ENCODE results near the gene MBOAT1.

The MBOAT1 gene

DNA sequence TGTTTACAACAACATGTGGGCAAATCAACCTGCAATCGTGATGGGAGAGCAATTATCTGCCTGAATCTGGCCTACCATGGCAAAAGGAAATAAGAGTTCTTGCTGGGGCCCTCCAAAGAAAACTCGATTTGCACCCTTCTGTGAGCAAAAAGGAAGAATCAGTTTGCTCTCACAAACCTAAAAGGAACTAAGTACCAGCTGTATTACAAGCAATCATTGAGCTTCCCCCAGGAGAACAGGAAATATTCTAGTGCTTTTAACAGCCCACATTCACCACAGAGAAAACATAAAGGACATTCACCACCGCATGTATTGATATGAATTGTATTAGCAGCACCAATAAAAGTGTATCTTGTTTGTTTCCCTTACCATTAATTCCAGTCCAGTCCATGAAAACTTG is 75.0 kb downstream of the MBOAT1 start:
- DNase-seq (ENCODE audit: low read depth in 3 of 3): no peak

DNA sequence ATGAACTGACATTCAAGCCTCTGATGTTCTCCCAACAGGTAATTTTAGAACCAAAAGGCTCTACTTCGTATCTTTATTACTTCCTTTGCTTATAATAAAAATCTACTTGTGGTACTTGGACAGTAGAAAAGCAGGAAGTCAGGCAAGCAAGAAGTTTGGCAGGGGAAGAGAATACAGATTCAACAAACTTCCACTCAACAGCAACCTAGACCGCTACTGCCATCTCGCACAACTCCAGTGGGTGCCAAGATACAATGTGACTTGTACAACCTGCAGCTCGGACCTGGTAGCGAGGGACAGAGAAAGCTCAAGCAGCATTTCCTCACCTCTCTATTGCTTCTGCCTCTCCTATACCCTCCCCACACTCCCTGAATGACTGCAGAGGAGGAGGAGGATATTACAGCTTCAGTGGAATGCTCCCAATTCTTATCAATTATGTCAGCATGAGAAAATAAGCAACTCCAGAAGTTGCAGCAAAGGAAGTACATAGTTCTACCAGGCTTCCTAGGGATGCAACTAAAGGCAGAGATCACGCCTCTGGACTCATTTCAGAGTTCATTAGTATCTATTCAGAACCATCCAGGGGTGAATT is 76.5 kb downstream of the MBOAT1 start:
- DNase-seq (ENCODE audit: low read depth in 3 of 3): no peak

DNA sequence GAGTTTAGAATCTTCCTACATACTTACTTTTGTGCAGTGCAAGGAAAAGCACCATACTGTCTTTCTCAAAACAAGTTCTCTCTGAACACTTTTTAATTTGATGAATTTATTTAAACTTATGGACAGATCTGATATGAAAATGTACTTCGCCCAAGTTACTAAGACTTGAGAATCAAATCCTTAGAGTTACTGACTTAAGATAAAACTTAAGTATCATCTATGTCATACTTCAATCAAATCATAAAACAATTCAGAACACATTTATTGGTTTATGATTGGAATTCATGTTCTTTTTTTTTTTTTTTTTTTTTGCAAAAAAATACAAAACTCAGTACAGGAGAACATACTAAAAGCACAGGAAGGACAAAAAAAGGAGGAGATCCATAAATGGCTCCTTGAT is 77.7 kb downstream of the MBOAT1 start:
- DNase-seq (ENCODE audit: low read depth in 3 of 3): no peak

DNA sequence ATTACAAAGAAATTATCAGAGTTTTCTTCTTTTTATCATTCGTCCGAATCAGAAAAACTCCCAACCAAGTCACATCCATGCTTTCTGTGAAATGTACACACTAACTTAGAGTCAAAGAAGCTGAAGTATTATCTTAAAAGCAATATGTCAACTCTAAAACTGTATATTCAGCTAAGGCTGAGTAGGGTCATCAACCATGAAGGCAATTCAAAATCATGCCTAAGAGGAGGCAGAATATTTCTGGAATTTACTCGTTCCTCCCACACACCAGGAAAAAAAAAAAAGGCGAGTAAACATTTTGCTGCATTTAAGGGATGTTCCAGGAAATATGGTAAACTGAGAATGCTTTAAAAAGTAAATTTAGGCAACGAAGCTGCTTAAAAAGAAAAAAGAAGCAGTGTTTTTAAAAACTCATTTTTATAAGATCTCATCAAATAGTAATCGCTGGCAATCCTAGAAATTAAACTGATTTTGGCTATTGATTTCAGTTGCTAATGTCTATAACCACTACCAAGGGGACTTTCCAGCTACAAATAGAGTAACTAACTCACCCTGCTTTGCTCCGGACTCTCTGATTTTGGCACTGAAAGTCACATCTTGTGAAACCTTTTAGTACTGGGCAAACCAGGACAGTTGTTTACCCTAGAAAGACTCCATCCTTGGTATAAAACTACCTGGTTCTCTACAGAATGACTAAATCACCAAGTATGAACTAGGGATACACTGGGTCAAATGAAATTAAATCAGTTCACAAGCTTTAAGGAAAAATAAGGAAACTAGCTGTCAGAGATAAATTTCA is 82.8 kb downstream of the MBOAT1 start:
- DNase-seq (ENCODE audit: low read depth in 3 of 3): no peak

DNA sequence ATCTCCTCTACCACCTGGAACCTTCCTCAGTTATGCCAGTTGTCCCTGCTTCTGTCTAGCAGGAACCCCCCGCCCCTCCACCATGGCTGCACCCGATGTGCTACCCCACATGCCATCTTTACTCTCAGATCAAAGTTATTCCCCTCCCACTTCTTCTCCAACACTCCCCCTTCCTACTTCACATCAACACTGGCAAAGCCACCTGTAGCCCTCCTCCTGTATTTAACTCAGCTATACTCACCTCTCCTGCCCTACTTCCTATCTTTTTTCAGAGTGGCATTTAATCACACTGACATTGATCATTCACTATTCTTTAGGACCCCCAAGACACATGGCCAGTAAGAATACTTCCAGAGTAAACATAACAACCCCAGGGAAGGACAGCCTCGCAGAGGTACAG is 84.3 kb downstream of the MBOAT1 start:
- no peak for DNase-seq (ENCODE audit: low read depth in 3 of 3)

DNA sequence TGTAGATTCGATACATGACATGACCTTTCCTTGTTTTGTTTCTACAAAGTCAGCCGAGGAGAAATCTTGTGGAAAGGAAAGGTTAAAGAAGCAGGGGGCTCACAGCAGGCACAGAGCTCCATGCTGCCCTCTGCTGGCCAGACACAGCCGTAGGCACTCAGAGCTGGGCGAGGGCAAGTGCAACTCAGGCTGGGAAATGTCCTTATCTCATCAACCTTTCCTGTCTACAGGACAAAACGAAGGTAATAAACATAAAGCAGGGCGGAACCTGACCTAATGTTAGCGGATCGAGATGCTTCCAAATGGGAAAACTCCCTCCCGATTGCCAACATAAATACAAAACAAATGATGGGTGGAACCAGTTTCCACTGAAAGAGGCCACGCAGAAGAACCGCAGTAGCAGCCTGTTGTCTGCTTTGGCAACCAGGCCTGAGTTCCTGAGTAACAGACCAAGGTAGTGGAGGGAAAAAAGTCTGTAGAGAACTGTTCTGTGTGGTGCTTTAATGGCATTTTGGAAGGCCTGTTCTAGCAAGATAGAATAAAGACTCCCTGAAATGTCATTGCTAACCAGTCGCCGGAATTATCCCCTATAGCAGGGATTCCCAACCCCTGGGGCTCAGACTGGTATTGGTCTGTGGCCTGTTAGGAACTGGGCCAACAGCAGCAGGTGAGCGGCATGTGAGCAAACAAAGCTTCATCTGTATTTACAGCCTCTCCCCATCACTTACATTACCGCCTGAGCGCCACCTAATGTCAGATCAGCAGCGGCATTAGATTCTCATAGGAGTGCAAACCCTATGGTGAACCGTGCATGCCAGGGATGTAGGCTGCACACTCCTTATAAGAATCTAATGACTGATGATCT is 85.2 kb downstream of the MBOAT1 start:
- peak; percentile 8 to 64 (median 33) for DNase-seq (ENCODE audit: low read depth in 3 of 3)

DNA sequence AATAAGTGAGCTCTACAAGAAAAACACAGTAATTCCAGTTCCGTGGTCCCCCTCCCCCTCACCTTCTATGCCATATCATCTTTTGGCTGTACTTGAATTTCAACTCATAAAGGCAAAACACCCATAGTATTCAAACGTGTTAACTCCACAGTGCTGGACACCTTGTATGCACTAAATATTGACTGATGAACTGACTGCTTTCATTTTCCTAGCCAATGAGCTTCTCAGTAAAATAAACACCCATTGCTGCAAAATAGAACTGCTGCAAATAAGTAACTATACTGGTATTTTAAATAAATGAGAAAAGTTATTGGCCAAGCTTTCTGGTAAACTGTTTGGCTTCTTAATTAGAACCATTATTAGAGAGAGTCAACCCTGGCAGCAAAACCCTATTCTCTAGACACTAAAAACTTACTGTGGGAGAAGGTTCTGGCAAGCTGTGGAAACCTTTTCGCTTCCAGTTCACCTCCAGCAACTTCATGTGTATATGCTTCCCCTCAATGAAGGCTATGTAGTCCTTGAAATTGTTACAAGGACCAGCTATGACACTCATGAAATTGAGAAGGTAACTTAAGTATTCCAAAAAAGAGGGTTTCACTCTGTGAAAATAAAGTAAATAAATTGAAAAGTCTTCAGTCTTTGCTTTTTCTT is 86.0 kb downstream of the MBOAT1 start:
- no peak for DNase-seq (ENCODE audit: low read depth in 3 of 3)

DNA sequence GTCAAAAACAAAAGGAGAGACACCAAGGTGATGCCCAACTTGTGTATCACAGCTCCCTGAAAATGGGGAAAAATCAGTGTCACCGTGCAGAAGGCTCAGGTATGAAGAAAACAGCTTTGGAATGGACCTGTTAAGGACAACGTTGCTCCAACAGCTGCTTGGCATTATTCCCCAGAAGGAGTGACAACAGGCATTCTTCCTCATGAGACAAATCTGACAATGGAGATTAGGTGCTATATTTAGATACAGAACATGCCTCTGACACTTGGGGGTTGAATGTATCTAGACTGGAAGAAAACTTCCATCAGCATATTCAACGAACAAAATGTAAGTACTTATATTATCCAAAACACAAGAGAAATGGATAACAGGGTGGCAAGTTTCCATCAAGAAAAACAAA is 87.7 kb downstream of the MBOAT1 start:
- no peak for DNase-seq (ENCODE audit: low read depth in 3 of 3)

DNA sequence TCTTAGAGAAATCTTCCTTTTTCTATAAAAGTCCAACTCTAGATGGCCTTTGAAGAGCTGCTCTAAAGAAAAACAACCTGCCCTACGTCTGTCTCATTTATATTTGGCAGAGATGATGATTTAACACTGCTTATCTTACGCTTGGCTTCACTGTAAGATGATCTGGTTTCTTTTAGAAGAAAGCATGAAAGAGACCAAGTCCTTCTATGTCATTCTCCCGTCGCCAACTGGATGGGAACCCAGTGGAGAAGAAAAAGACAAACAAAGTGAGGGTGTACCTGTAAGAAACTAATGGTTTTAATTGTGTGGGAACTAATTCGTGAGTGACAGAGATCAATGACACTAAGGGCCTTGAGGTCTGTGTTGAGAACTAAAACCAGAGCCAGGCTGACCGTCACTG is 92.8 kb downstream of the MBOAT1 start:
- no peak for DNase-seq (ENCODE audit: low read depth in 3 of 3)

DNA sequence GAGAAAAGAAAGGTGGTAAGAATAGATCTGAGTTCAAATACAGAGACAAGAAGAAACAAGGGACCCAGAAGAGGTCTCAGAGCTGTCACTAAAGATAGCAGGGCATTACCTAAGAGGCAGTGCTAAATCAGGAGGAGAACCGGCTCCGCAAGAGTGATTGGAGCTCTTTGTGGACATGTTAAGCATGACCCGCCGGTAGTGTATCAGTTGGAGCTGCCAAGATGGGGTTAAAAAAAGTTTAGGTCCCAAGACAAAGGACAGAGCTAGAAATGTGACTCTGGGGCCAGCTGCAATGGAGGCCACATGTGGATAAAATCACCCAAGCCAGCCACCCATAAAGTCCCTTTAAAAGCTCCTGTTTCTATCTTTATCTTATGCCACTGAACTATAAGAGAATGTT is 93.4 kb downstream of the MBOAT1 start:
- DNase-seq (ENCODE audit: low read depth in 3 of 3): no peak

DNA sequence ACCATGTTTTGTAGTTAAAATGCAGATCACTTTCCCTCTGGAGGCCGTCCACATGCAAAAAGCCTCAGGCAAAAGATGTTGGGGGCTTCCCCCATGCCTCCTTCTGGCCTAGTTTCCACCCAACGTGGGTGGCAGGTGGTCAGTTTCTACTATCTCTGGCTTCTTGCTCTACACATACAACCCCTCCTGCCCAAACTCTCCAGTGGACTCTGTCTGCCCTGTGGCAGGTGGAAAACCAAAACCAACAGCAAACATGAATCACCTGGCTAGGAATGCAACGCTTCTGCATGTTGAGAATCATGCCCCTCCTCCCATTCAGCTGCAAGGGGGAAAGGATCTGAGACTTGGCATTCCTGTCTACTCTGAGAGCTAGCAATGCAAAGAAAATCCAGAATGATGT is 94.8 kb downstream of the MBOAT1 start:
- DNase-seq (ENCODE audit: low read depth in 3 of 3): no peak

DNA sequence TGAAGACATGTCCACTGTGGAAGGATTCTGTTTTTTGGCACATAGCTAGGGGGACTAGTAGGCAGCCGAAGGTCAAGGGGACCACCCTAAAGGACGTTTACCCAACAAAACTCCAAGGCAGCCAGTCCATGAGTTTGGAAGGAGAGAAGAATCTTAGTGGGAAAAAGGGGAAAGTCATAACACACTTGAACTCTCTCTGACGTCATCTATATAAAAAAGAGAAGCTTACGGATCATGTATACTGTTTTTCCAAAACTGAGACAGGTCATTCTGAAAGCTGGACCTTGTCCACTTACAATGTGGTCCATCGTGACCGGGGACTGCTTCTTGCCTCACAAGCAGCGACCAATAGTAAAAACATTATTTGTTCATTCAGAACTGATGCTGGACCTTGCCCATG is 95.5 kb downstream of the MBOAT1 start:
- DNase-seq (ENCODE audit: low read depth in 3 of 3): no peak

DNA sequence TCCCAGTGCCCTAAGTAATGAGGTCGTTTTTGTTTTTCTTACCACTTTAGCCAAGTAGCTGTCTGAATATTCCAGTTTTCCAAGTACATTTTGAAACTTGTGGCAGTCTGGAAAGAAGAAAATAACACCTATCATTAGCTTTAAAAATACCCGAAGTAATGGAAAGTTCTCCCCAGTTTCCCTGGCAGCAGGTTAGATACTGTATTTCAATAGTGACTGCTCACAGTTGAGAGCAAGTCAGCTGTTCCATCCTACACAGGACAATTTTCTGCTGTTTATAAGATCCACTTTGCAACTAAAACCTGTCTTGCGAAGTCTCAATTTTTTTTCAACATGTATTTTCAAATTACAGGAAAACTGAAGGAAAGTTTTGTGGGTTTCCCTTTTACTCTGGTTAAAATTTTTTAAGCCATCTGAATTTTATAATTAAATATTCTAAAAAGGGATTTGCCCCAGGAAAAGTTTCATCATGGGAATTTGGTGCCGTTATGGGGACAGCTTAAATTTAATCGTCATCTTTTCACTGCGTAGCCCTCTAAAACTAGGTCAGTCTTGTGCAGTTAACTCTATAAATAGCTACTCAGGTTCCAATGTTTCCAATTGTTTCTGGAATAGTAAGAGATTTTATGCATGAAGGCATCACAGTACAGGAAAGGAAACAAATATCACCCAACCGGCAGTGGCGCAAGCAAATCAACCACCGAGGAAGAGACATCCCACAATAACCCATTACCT is 96.9 kb downstream of the MBOAT1 start:
- DNase-seq (ENCODE audit: low read depth in 3 of 3): no peak

DNA sequence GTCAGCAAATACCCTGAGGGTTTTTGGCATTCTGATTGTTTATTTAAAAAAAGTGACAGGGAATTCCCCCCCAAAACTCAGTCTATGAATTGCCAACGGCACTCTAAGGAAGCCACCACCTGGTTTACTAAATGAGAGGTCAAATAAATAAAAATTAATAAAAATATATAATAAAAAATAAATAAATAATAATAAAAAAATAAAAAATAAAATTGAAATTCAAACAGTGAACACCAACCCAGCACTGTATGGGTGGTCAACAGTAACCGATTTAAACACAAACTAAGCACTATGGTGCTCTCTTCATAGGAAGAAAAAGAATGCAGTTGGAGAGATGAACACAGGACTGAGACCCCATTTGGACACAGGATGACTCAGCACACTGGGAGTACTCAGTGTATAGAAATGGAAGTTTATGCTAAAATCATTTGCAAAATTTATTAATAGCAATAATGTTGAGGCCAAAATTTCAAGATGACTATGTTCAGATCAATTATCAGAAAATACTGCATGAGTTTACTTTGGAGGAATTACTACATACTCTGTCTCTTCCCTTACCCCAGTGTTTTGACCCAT is 98.5 kb downstream of the MBOAT1 start:
- DNase-seq (ENCODE audit: low read depth in 3 of 3): no peak

DNA sequence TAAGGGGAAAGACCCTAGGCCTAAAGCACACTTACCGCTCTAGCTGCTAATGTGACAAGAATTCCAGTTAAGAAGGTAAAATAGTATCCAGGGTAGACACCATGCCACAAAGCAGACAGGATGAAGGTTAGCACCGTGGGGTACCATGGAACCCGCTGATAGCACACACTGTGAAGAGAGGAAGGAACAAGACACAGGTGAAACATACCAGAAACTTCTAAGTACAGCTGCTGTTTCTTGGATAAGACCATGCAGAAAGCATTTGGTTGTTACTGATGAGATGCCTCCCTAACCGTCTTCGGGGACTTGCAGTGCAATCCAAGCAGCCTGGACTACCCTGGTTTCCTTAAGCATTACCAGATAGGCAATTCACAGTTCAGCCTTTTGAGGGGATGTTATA is 99.4 kb downstream of the MBOAT1 start:
- no peak for DNase-seq (ENCODE audit: low read depth in 3 of 3)

DNA sequence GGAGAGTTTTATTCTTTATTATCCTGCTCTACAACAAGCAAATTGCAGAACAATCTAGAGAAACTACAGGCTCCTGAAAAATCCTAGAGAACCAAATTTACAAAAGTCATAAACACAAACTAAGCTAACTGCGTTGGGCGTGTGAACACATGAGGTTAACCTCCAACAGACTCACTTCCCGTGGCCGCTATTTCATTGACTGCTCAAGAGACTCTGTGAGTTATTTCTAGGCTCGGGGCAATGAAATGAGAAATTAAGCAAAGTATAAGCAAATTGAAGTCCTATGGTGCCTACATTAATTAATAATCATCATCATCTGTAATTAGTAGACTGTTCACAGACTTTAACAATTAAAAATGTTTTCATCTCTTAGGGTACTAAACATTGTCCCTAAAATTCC is 100.0 kb downstream of the MBOAT1 start:
- DNase-seq (ENCODE audit: low read depth in 3 of 3): no peak

DNA sequence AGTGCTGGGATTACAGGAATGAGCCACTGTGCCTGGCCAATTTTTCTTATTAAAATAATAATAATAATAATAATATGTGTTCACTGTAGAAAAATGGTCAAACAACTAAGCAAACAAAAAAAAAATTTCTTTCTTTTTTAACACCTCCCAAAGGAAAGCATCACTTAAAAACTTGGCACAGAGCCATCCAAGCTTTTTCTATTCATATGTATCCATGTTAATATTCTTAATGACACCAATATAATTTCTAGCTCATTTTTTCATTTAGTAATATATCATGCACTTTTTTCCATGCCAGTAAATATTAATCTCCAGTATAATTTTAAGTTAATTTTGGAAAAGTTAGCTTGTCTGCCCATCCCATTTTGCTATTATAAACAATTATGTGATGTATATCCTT is 101.8 kb downstream of the MBOAT1 start:
- DNase-seq (ENCODE audit: low read depth in 3 of 3): no peak

DNA sequence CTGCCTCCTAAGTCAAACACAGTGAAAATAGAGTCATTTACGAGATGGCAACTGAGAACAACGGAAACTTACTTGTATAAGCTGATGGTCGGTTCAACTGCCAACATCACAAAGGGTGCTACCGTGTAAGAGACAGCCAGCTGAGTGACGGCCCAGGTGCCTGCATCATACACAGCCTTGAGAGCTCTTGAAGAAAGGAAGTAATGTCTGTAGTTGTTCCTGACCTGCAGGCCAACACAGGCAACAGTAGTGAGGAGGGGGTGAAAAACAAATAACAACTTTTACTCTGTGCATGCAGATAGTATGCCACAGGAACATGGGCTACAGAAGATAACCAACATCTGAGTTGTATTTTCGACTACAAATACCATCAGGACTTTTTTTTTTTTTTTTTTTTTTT is 102.7 kb downstream of the MBOAT1 start:
- DNase-seq (ENCODE audit: low read depth in 3 of 3): no peak

DNA sequence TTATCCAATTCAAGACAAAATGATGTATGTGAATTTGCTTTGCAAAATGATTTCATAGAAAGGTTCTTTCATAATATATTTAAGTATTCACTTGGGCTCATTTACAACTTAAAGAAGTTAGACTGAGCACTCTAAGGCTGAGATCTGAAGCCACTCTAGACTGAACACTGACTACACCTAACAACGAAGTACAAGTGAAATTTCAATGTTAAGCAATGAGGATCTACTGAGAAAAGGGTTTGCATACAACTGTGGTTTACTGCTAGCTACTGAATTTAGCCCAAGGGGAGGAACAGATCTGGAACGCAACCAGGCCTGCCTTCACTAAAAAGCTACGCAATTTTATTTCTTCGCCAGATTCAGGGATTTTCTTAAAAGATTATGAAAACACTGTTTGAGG is 106.4 kb downstream of the MBOAT1 start:
- DNase-seq (ENCODE audit: low read depth in 3 of 3): no peak

DNA sequence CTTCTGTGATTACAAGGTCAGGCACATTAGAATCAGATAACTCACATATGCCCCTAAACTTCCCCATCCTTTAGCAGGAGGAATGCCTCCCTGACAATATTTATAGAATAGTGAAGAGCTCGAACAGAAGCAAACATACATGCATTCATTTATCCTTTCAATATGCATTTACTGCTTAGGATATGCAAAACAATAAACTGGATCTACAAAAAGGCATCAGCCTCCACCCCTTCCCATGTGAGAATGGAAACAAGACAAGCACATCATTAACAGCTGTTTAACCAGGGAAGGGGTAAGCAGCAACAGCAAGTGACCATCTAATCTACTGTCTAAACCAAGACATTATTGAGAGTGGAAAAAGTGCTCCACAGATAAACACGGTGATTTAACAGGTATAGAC is 107.6 kb downstream of the MBOAT1 start:
- no peak for DNase-seq (ENCODE audit: low read depth in 3 of 3)

DNA sequence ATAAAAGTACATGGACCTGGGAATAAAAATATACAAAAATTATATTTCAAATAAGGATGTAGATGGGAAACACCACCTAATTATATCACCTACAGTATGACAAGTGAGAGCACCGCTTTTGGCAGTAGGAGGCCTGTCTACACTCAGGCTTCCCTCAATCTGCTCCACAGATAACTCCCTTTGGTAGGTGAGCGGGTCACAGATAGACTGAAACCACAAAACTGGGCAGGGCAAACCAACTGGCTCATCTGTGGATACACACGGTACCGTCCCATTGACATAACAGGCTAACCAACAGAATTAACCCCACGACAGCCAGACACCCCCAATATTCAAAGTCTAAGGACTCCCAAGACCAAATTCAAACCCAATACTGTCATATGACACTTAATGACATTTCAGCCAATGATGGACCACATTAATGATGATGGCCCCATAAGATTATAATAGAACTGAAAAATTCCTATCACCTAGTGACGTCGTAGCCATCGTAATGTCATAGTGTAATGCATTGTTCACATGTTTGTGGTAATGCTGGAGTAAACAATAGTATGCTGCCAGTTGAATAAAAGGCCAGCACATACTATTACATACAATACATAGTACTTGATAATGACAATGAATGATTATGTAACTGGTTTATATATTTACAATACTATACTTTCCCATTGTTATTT is 109.7 kb downstream of the MBOAT1 start:
- DNase-seq (ENCODE audit: low read depth in 3 of 3): no peak
